Vagina (tissue), 2 donors: ENCODE measurements around the gene IL19.

Experiments used
- POLR2A ChIP-seq, 2 donors: fragments of 450-650 bp; IDR thresholded peaks; one replicate each; pipeline ENCODE4 v1.6.1; 2017; ENCODE audit warnings: antibody characterized with exemption in 2 of 2, mild to moderate bottlenecking in 2 of 2, moderate library complexity in 2 of 2
- POLR2AphosphoS5 ChIP-seq, 2 donors: sonication (generic); formaldehyde crosslinking; IDR thresholded peaks; one replicate each; pipeline ENCODE4 v1.9.0; 2017; ENCODE audit warnings: antibody characterized with exemption in 2 of 2, mild to moderate bottlenecking in 2 of 2, low read depth in 1 of 2; ENCODE audit not compliant: insufficient read depth in 1 of 2
- TF ChIP-seq, protein P1 (sequence below), 3 experiments: fragments of 450-650 bp in 2 of 3; fragments of 200-600 bp in 1 of 3; sonication (generic) in 1 of 3; IDR thresholded peaks; one replicate each; pipeline ENCODE4 v1.5.1; 2017 to 2019; ENCODE audit warnings: antibody characterized with exemption in 3 of 3, mild to moderate bottlenecking in 2 of 3, moderate library complexity in 2 of 3

DNA sequence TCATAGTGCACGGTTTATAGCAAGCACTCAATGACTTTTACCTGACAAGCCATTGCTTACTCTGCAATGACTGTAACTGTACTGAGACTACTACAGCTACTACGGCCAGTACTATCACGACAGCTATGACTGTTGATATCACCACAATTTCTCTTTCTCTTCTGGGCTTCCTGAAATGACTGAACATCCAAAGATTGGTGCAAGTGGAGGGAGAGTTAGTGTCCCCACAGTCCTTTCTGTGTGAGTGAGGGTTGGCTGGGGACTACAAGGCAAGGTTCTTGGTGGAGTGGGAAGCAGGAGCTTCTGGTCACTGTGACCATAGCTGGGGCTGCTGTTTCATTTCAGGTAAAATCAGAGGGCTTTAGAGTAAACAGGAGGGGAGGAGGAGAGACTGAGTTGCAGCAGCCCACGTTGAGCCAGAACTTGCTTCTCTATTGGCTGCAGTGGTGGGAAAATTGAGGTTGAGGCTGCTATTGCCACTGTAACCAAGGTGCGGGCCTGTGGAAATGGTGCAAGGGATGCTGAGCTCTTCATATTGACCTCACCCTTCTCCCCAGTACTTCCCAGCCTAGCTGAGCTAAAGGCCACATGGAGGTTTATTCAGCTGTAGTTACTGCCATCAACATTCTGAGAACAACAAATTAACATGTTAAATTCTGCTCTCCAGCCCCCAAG is 15.8 kb downstream of the IL19 start:
- TF ChIP-seq POLR2A (IDR thresholded peaks at IDR 0.05) (no peak), POLR2AphosphoS5 (IDR thresholded peaks at IDR 0.05; ENCODE audit: insufficient read depth in 1 of 2, low read depth in 1 of 2) (no peak)
- TF ChIP-seq, protein P1, sequence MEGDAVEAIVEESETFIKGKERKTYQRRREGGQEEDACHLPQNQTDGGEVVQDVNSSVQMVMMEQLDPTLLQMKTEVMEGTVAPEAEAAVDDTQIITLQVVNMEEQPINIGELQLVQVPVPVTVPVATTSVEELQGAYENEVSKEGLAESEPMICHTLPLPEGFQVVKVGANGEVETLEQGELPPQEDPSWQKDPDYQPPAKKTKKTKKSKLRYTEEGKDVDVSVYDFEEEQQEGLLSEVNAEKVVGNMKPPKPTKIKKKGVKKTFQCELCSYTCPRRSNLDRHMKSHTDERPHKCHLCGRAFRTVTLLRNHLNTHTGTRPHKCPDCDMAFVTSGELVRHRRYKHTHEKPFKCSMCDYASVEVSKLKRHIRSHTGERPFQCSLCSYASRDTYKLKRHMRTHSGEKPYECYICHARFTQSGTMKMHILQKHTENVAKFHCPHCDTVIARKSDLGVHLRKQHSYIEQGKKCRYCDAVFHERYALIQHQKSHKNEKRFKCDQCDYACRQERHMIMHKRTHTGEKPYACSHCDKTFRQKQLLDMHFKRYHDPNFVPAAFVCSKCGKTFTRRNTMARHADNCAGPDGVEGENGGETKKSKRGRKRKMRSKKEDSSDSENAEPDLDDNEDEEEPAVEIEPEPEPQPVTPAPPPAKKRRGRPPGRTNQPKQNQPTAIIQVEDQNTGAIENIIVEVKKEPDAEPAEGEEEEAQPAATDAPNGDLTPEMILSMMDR (IDR thresholded peaks at IDR 0.05), result no peak
